ENCODE measurements around the gene HRAS.

The HRAS gene

GRCh38 chr11:550746-551085 lies 15.3 kb upstream of the HRAS start:
- no peak for TF ChIP-seq CTCF (IDR thresholded peaks at IDR 0.05; ENCODE audit: borderline replicate concordance, insufficient read depth, low read depth, low read length)

GRCh38 chr11:550021-550745 lies 14.8 kb upstream of the HRAS start:
- TF ChIP-seq CTCF (IDR thresholded peaks at IDR 0.05; ENCODE audit: borderline replicate concordance, insufficient read depth, low read depth, low read length), result no peak

More at GRCh38 chr11:550746-551085, 15.3 kb upstream of the HRAS start:
- H3K4me3 ChIP-seq (ENCODE audit: low read depth, low read length), result no peak overlapping the region

DNA sequence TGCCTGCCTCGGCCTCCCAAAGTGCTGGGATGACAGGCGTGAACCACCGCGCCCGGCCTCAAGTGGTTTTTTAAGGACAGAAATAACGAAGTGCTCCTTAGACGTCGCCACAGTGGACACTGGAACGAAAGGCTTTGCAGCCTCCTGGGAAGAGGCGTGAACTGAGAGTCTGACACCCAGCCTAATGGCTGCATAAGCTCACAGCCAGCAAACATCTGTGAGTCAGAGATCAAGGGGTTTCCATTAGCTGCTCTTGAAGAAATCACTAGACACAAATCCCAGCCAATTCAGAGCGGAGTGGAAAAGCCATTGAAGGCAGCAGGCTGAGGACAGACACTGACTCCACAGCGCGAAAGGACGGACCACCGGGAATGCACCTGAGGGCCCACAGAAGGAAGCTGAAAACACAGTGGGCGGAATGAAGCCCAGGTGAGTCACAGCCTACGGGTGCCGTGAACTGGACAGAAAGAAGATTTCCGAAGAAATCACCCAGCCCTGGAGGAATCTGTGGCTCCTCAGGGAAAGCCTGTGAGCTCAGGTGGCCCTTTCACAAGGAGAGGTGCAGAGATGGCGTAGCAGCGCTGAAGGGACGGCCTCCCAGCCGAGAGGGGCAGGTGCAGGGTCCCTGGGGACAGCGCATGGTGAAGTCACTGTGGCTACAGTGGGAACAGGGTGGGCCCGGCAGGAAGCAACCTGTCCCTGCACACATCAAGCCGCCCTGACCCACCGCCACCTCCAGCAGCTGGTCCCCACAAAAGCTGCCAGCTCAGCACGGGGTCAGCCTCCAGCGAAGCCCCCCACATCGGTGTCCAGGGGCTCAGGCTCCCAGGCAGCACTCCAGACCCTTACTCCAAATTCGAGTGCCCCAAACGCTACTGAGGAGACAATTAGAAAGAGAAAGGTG lies 13.6 kb upstream of the HRAS start:
- H3K4me3 ChIP-seq (ENCODE audit: low read depth, low read length), result no peak overlapping the region
- no peak for TF ChIP-seq CTCF (IDR thresholded peaks at IDR 0.05; ENCODE audit: borderline replicate concordance, insufficient read depth, low read depth, low read length)

More at GRCh38 chr11:550021-550745, 14.8 kb upstream of the HRAS start:
- H3K4me3 ChIP-seq (ENCODE audit: low read depth, low read length), result no peak overlapping the region

DNA sequence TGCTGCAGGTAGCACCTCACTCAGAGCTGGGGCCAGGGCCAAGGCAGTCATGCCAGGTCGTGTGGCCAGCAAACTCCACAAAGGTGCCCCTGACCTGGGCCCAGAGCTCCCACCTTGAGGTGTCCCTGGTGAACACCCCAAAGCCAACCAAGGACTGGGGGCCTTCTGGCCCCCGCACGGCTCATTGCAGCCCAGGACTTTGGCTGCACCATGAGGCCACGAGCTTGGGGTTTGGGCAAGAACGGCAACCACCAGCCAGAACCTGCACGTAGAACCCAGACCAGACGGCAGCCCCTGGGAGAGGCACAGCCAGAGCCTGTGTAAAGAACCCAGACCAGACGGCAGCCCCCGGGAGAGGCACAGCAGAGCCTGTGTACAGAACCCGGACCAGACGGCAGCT lies 9.8 kb upstream of the HRAS start:
- no peak overlapping the region for H3K4me3 ChIP-seq (ENCODE audit: low read depth, low read length)
- TF ChIP-seq CTCF (IDR thresholded peaks at IDR 0.05; ENCODE audit: borderline replicate concordance, insufficient read depth, low read depth, low read length), result no peak

DNA sequence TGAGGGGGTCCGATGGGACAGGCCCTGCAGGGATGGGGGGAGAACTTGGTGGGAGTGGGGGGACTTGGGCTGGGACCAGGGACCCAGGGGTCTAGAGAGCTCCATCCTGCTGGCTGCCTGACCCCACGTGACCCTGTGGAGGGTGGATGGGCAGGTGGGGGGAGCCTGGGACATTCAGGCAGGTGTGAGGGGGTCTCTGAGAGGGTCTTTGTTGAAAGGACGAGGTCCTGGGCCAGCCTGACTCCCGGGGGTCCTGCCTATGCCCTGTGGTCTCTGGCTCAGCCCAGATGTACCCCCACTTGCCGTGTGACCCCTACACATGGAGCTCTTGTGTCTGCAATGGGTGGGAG lies 9.4 kb upstream of the HRAS start:
- no peak overlapping the region for H3K4me3 ChIP-seq (ENCODE audit: low read depth, low read length)
- no peak for TF ChIP-seq CTCF (IDR thresholded peaks at IDR 0.05; ENCODE audit: borderline replicate concordance, insufficient read depth, low read depth, low read length)

DNA sequence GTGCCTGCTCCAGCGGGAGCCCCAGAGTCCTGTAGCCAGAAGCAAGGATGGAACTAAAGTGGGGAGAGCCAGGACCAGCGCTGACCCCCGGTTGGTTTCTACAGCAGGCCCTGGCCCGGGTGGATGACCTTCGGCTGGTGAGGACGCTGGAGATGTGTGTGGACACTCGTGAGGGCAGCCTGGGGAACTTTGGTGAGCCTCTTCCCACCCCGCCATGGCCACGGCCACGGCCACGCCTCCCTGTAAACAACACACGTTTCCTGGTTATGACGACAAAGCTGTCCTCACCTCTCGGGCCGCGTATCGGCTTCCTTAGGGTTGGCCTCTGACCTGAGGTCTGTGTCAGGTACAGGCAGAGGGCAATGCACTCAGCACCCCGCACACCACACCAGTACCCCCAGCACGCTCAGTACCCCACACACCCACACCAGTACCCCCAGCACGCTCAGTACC lies 6.1 kb upstream of the HRAS start:
- TF ChIP-seq CTCF (IDR thresholded peaks at IDR 0.05; ENCODE audit: borderline replicate concordance, insufficient read depth, low read depth, low read length), result no peak
- H3K4me3 ChIP-seq (ENCODE audit: low read depth, low read length), result no peak overlapping the region
